GM12892 (cell line): ENCODE results near the gene KCNH5.

Experiments
- POLR2A ChIP-seq: IDR thresholded peaks from 2 replicates; pipeline ENCODE4 v1.6.1; 2011; ENCODE audit warnings: low read depth, low read length, control low read depth
- POLR2AphosphoS5 ChIP-seq: IDR thresholded peaks from 2 replicates; pipeline ENCODE4 v1.6.1; 2011; ENCODE audit warnings: low read depth, low read length, control low read depth
- TAF1 ChIP-seq: IDR thresholded peaks from 2 replicates; pipeline ENCODE4 v1.6.1; 2011; ENCODE audit warnings: low read depth, mild to moderate bottlenecking, control low read depth, low read length, borderline replicate concordance

DNA sequence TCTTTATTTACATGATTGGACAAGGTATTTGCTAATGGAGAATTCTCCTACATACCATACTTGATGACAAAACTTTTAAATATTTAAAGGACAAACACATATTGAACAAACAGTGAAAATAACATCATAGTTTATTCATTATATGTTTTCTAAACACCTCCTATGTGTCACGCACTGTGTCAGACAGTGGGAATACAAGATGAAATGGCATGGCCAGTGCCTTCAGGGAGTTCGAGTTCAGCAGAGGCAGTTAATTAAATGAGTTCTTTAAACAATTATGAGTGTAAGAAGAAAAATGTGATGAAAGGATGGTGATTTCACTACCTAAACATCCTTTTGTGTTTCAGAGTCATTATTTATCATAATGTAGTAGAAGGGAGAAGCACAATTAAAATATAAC lies 159.8 kb downstream of the KCNH5 start:
- TF ChIP-seq TAF1 (no peak), POLR2A (no peak), POLR2AphosphoS5 (no peak)
